ENCODE data around the gene CIB2. TPM values are rescaled to one million over a fixed set of nuclear protein-coding genes. Genes with fewer than 3 reads are reported as not detected.
"Not testable (repeated sequence)": the region's sequence is repeated elsewhere in the genome, so short reads cannot be mapped to it uniquely, and the experiment has no call there.

The CIB2 gene
- total RNA-seq, 1 donor from 2014 or later, result 6.7 TPM

DNA sequence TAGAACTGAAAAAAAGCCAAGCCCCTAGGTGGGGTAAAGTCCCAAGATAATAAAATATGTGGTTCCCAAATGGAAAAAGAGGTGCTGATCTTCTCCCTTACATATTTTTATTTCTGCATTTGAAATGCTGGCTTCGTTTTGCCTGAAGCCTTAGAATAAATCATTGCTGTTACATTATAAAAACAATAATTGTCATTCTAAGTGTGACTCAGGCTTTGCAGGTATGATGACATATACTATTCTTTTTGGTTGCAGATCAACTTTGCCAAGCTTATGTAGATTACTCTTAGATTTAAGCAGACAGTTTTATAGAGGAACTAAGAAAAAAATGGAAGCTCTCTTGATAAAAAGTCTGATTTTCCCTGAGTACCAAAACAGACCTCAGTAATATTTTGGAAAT lies 25.4 kb upstream of the CIB2 start:
- no peaks in the 10 kb centered on the region for H3K27me3 ChIP-seq
- H3K4me1 ChIP-seq, result peaks cover 4 to 25% of the 10 kb centered on the region in 2 donors
- intact Hi-C loops (cut with DNase I), result no loop called here
- TF ChIP-seq, protein P1, sequence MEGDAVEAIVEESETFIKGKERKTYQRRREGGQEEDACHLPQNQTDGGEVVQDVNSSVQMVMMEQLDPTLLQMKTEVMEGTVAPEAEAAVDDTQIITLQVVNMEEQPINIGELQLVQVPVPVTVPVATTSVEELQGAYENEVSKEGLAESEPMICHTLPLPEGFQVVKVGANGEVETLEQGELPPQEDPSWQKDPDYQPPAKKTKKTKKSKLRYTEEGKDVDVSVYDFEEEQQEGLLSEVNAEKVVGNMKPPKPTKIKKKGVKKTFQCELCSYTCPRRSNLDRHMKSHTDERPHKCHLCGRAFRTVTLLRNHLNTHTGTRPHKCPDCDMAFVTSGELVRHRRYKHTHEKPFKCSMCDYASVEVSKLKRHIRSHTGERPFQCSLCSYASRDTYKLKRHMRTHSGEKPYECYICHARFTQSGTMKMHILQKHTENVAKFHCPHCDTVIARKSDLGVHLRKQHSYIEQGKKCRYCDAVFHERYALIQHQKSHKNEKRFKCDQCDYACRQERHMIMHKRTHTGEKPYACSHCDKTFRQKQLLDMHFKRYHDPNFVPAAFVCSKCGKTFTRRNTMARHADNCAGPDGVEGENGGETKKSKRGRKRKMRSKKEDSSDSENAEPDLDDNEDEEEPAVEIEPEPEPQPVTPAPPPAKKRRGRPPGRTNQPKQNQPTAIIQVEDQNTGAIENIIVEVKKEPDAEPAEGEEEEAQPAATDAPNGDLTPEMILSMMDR (IDR thresholded peaks at IDR 0.05), result no peak
- H3K27ac ChIP-seq, result peak overlapping the region in 1 of 2 donors; percentile 77
- H3K9me3 ChIP-seq, result no peaks in the 10 kb centered on the region
- H3K4me3 ChIP-seq, result no peak overlapping the region
- peaks cover 28% of the 10 kb centered on the region in 2 donors for H3K36me3 ChIP-seq
- DNase-seq (ENCODE audit: low spot score in 2 of 2), result no peak

GRCh38 chr15:78155355-78155939 lies 24.2 kb upstream of the CIB2 start:
- H3K9me3 ChIP-seq, result no peaks in the 10 kb centered on the region
- peaks cover 16 to 20% of the 10 kb centered on the region in 2 donors for H3K36me3 ChIP-seq
- peak overlapping the region; percentile 28 to 36 for H3K4me3 ChIP-seq
- peak overlapping the region; percentile 77 to 78 for H3K27ac ChIP-seq
- intact Hi-C loops (cut with DNase I), result no loop called here
- no peaks in the 10 kb centered on the region for H3K27me3 ChIP-seq
- H3K4me1 ChIP-seq, result peaks cover 6 to 25% of the 10 kb centered on the region in 2 donors
- TF ChIP-seq, protein P1 (IDR thresholded peaks at IDR 0.05), result no peak
- no peak for DNase-seq (ENCODE audit: low spot score in 2 of 2)

- intact Hi-C loops (cut with DNase I), result no loop called here
- H3K4me1 ChIP-seq, result peaks cover 10 to 29% of the 10 kb centered on the region in 2 donors
- H3K27me3 ChIP-seq, result no peaks in the 10 kb centered on the region
- H3K9me3 ChIP-seq, result no peaks in the 10 kb centered on the region
- DNase-seq (ENCODE audit: low spot score in 2 of 2), result no peak
- TF ChIP-seq, protein P1 (IDR thresholded peaks at IDR 0.05), result no peak
- H3K27ac ChIP-seq, result peak overlapping the region; percentile 77 to 78
- peaks cover 11 to 17% of the 10 kb centered on the region in 2 donors for H3K36me3 ChIP-seq
- H3K4me3 ChIP-seq, result peak overlapping the region in 1 of 2 donors; percentile 9
Measured at GRCh38 chr15:78154955-78155354, 23.7 kb upstream of the CIB2 start.

DNA sequence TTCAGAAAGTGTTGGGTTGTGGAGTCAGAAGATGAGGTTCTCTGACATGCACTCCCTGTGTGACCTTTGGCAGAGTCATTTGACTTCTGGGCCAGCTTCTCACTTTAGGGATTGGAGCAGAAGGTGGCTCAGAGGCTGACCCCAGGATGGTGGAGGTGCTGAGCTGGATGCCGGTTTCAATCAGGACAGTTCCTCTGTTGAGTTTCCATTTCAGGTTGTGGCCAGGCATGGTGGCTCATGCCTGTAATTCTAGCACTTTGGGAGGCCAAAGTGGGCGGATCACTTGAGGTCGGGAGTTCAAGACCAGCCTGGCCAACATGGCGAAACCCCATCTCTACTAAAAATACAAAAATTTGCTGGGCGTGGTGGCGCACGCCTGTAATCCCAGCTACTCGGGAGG lies 19.8 kb upstream of the CIB2 start:
- H3K9me3 ChIP-seq; H3K4me3 ChIP-seq; intact Hi-C loops (cut with DNase I); DNase-seq (ENCODE audit: low spot score in 2 of 2); H3K27me3 ChIP-seq; H3K36me3 ChIP-seq; H3K27ac ChIP-seq: not testable (repeated sequence)
- peaks cover 5 to 31% of the 10 kb centered on the region in 2 donors for H3K4me1 ChIP-seq

- Histone ChIP-seq H3K4me1 (peaks cover 5 to 22% of the 10 kb centered on the region in 2 donors), H3K27me3 (no peaks in the 10 kb centered on the region), H3K4me3 (peak overlapping the region; percentile 79 to 90), H3K9me3 (no peaks in the 10 kb centered on the region), H3K36me3 (no peaks in the 10 kb centered on the region), H3K27ac (peak overlapping the region; percentile 81 to 87)
- intact Hi-C loops (cut with DNase I), result loop anchor here (1.0 to 5.0 kb wide), 5 partner anchors 19 to 357 kb away; partner anchors contain the start of genes CIB2, DNAJA4, HYKK and TBC1D2B
- TF ChIP-seq, protein P1 (IDR thresholded peaks at IDR 0.05), result no peak
- DNase-seq (ENCODE audit: low spot score in 2 of 2), result no peak
Measured at GRCh38 chr15:78149805-78150751, 18.8 kb upstream of the CIB2 start.
